ENCODE data around the gene MC5R.

MC5R gene

DNA sequence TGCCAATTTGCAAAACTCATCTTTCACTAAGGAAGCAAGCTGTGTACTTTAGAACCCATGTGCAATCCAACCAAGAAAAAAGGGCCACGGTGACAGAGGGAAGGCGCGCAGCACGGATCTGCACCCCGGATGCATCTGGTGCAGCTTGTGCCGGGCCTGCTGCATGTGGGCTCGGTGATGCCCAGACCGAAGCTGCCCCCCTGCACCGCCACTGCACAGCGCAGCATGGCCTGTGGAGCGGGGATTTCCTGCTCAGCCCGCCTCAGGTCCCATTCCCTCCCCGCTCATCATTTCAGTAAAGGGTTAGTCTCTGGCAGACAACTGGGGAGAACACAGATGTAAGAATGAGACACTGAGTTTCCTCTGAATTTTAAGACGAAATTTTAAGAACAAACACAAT lies 48.4 kb downstream of the MC5R start:
- H3K27ac ChIP-seq, result no peak overlapping the region
- no peak for TF ChIP-seq CTCF (conservative IDR thresholded peaks at IDR 0.05; ENCODE audit: low read depth)
- POLR2A ChIA-PET (ENCODE audit: low non-redundant PET), result no interaction called here
- CTCF ChIA-PET, result interaction anchor here (0.6 kb wide), 1 partner anchor 215 kb away, joined by 3 read pairs; no protein-coding TSS in a partner anchor
- DNase-seq (ENCODE audit: low spot score), result no peak

DNA sequence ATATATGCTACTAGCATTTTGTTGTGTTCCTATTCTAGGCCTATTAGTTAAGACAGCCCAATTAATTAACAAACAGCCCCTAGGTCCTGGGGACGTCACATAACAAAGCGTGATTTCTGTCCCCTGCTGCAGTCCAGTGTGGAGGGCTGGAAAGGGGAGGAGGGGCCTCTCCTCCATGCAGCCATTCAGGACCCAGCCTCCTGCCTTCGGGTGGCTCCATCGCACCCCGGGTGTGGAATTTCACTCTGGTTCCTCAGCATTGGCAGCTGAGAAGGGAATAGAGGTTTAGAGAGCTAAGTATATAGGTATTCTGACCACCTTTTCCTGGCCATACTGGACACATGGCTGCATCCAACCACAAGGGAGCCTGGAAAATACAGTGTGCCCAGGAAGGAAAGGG lies 49.0 kb downstream of the MC5R start:
- DNase-seq (ENCODE audit: low spot score), result no peak
- no peak for TF ChIP-seq CTCF (conservative IDR thresholded peaks at IDR 0.05; ENCODE audit: low read depth)
- no peak overlapping the region for H3K27ac ChIP-seq
- ChIA-PET POLR2A (ENCODE audit: low non-redundant PET) (no interaction called here), CTCF (no interaction called here)

DNA sequence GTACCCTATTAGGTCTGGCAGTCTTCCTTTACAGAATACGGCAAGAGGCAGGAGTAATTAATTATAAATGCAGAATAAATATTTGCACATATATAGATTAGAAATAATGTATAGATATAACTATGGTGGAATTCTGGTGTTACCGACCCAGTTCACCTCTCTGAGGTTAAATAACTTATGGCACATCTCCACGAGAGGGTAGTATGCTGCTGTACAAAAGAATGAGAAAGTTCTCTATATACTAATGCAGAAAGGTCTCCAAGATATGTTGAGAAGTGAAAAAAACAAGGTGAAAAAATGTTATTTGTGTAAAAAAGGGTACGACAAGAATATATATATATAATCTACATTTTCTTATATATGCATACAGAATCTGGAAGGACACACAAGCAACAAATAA lies 50.6 kb downstream of the MC5R start:
- POLR2A ChIA-PET (ENCODE audit: low non-redundant PET), result no interaction called here
- no peak overlapping the region for H3K27ac ChIP-seq
- DNase-seq (ENCODE audit: low spot score), result no peak
- CTCF ChIA-PET, result interaction anchor here (0.5 kb wide), 1 partner anchor 28 kb away, joined by 4 read pairs; no protein-coding TSS in a partner anchor
- TF ChIP-seq CTCF (conservative IDR thresholded peaks at IDR 0.05; ENCODE audit: low read depth), result no peak
